Right atrium auricular region (tissue), 2 donors: Measurements from ENCODE around the gene CFAP69. TPM values are rescaled to one million over a fixed set of nuclear protein-coding genes. Genes with fewer than 3 reads are reported as not detected.

ENCODE experiments used
- DNase-seq: peaks from one replicate; pipeline ENCODE4 v3.0.0-alpha.2; 2019; ENCODE audit warnings: low spot score
- H3K27ac ChIP-seq, 2 donors: fragments of 200-600 bp; sonication (generic); 1 replicate in 1 of 2; 2 replicates in 1 of 2; pipeline ENCODE4 v1.5.1; 2016 to 2019
- H3K27me3 ChIP-seq, 2 donors: fragments of 200-600 bp; sonication (generic); one replicate each; pipeline versions ENCODE4 v1.5.1 to v1.6.0; 2017 to 2019
- H3K36me3 ChIP-seq: fragments of 200-600 bp; sonication (generic); one replicate; pipeline ENCODE4 v1.5.1; 2016
- H3K4me1 ChIP-seq, 2 donors: fragments of 200-600 bp; sonication (generic); one replicate each; pipeline versions ENCODE4 v1.5.1 to v1.6.0; 2017 to 2019
- H3K4me3 ChIP-seq, 2 donors: fragments of 200-600 bp; sonication (generic); 1 replicate in 1 of 2; 2 replicates in 1 of 2; pipeline ENCODE4 v1.5.1; 2017 to 2019; ENCODE audit warnings: mild to moderate bottlenecking in 1 of 2, moderate library complexity in 1 of 2
- H3K9me3 ChIP-seq, 2 donors: fragments of 200-600 bp; sonication (generic); one replicate each; pipeline ENCODE4 v1.5.1; 2019
- total RNA-seq, 2 donors: library from RNA; depleted of rRNA; stranded (reverse); fragments of >200 nt; gene quantifications; one replicate each; pipeline ENCODE4 v1.1.0, GENCODE V29; 2016
- TF ChIP-seq, protein P1 (sequence below), 2 donors: fragments of 200-600 bp; sonication (generic); IDR thresholded peaks; one replicate each; pipeline ENCODE4 v1.5.1; 2019; ENCODE audit warnings: antibody characterized with exemption in 2 of 2

The CFAP69 gene
- total RNA-seq, 2 donors from 2014 or later = 1.2 to 3.7 TPM

DNA sequence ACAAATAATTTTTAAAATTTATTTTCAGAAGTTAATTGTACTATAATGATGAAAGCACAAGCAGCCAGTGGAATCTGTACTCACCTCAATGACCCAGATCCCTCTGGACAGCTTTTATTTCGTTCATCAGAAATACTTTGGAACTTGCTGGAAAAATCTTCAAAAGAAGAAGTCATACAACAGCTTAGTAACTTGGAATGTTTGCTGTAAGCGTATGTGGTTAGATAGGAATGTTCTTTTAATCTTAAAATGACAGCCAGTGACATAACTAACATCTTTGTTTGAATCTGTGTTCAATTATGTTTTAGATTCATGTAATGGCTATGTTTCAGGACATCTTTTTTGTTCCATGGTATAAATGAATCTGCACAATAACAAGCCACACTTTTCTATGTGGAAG lies 26.8 kb downstream of the CFAP69 start:
- Histone ChIP-seq H3K4me3 (no peak overlapping the region), H3K4me1 (no peaks in the 10 kb centered on the region), H3K36me3 (no peaks in the 10 kb centered on the region), H3K27ac (no peak overlapping the region), H3K9me3 (no peaks in the 10 kb centered on the region), H3K27me3 (no peaks in the 10 kb centered on the region)
- TF ChIP-seq, protein P1, sequence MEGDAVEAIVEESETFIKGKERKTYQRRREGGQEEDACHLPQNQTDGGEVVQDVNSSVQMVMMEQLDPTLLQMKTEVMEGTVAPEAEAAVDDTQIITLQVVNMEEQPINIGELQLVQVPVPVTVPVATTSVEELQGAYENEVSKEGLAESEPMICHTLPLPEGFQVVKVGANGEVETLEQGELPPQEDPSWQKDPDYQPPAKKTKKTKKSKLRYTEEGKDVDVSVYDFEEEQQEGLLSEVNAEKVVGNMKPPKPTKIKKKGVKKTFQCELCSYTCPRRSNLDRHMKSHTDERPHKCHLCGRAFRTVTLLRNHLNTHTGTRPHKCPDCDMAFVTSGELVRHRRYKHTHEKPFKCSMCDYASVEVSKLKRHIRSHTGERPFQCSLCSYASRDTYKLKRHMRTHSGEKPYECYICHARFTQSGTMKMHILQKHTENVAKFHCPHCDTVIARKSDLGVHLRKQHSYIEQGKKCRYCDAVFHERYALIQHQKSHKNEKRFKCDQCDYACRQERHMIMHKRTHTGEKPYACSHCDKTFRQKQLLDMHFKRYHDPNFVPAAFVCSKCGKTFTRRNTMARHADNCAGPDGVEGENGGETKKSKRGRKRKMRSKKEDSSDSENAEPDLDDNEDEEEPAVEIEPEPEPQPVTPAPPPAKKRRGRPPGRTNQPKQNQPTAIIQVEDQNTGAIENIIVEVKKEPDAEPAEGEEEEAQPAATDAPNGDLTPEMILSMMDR (IDR thresholded peaks at IDR 0.05) = no peak
- DNase-seq = no peak

DNA sequence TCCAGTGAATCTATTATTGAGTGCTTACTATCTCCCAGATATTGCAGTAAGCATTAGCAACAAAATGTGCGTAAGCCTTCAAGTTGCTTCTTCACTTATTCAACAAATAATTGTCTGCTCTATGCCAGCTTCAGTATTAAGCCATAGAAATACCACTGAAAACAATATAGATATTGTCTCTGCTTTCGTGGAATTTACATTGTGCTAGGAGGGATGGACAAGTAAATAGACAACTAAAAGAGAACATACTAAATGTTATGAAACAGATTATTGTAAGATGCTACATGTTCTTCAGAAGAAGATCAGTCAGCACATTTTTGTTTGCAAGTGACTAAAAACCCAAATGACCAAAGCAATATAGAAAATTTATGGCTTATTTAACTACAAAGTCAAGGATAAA lies 27.3 kb downstream of the CFAP69 start:
- Histone ChIP-seq H3K36me3 (no peaks in the 10 kb centered on the region), H3K4me1 (no peaks in the 10 kb centered on the region), H3K4me3 (no peak overlapping the region), H3K9me3 (no peaks in the 10 kb centered on the region), H3K27me3 (no peaks in the 10 kb centered on the region), H3K27ac (no peak overlapping the region)
- no peak for DNase-seq
- TF ChIP-seq, protein P1 (IDR thresholded peaks at IDR 0.05) = no peak

DNA sequence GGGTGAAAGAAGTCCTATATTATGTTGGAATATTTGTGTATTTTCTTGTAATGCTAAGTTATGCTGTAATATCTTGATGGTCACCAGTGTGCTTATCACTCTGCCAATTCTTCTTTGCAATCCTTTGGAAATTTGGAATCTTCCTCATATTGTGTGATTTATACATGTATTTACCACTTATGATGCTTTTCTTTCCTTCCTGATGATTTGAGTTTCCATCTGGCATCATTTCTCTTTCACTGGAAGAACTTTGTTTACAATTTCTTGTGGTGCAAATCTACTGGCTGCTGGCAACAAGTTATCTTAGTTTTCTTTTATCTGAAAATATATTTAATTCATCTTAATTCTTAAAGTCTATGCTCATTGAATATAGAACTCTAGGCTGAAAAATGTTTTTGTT lies 29.2 kb downstream of the CFAP69 start:
- no peaks in the 10 kb centered on the region for H3K27me3 ChIP-seq
- TF ChIP-seq, protein P1 (IDR thresholded peaks at IDR 0.05) = no peak
- H3K36me3 ChIP-seq = no peaks in the 10 kb centered on the region
- no peaks in the 10 kb centered on the region for H3K9me3 ChIP-seq
- H3K4me1 ChIP-seq = no peaks in the 10 kb centered on the region
- no peak for DNase-seq
- no peak overlapping the region for H3K27ac ChIP-seq
- H3K4me3 ChIP-seq = no peak overlapping the region

DNA sequence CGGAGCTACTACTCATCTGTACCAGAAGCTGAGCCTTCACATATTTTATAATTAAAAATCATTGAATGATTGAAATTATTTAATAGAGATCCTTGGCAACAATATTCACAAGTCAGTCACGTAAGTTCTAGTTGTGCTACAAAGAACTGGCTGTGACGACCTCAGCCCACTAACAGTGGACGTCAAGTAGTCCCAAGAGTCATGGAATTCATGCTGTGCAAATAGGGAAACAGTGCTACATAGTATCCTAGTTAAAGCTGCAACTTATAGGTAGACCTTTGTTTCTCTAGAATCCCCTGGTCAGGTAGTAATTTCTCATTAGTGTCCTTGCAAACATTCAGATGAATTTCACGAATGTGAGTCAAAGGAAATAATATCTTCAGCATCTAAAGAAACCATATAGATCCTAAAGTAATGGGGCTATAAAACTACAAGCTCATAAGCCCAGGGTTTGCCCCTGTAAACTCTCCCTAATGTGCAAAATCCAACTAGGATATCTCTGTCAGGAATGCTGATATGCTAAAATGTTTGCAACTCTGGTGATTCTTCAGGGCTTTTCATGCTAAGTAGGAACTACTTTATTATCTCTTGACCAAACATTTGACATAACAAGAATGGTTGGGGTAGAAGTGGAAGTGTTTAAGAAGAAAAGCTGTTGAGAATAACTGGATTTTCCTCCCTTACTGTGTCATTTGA lies 31.2 kb downstream of the CFAP69 start:
- H3K36me3 ChIP-seq = peaks cover 8% of the 10 kb centered on the region
- H3K4me3 ChIP-seq = no peak overlapping the region
- TF ChIP-seq, protein P1 (IDR thresholded peaks at IDR 0.05) = no peak
- H3K27me3 ChIP-seq = no peaks in the 10 kb centered on the region
- DNase-seq = no peak
- no peaks in the 10 kb centered on the region for H3K4me1 ChIP-seq
- no peak overlapping the region for H3K27ac ChIP-seq
- no peaks in the 10 kb centered on the region for H3K9me3 ChIP-seq

DNA sequence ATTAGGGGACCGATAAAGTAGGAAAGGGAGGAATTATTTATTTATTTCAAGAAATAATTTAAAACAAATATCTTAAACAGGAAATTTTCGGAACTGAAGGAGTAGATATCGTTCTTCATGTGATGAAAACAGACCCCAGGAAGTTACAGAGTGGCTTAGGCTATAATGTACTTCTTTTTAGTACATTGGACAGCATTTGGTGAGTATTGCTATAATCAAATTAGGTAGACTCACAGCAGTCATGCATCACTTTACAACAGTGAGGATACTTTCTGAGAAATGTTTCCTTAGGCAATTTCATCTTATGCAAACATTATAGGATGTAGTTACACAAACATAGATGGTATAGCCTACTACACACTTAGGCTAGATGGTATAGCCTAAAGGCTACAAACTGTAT lies 43.2 kb downstream of the CFAP69 start:
- Histone ChIP-seq H3K27me3 (no peaks in the 10 kb centered on the region), H3K4me3 (no peak overlapping the region), H3K4me1 (no peaks in the 10 kb centered on the region), H3K27ac (no peak overlapping the region), H3K9me3 (no peaks in the 10 kb centered on the region), H3K36me3 (no peaks in the 10 kb centered on the region)
- TF ChIP-seq, protein P1 (IDR thresholded peaks at IDR 0.05) = no peak
- DNase-seq = no peak
